ENCODE results near the gene CDK18.

CDK18 gene

DNA sequence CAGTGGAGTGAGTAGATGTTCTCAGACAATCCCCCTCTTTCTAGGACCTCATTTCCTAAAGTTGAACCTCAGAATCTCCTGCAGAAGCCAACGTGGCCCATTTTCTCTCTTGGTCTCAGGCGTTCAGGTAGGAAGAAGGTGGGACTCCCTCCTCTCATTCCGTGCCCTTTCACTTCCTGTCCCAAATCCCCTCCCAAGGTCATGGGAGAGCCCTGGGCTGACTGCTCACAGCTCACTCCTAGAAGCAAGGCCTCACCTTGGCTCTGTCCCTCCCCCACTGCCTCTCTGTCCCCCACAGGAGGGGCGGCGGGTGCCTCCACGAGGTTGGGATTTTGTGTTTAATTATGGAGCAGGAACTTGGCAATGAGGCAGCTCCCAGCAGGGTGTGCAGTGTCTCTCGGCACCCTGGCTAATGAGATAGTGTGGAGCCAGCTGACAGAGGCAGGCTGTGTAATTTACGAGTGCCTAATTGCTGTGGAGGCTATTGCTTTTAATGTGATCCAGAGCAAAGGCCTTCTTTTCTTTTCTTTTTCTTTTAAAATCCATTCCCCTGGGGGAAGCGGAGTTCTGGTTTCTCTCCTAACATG lies 9.1 kb upstream of the CDK18 start (continued):
- TF ChIP-seq, protein P1, sequence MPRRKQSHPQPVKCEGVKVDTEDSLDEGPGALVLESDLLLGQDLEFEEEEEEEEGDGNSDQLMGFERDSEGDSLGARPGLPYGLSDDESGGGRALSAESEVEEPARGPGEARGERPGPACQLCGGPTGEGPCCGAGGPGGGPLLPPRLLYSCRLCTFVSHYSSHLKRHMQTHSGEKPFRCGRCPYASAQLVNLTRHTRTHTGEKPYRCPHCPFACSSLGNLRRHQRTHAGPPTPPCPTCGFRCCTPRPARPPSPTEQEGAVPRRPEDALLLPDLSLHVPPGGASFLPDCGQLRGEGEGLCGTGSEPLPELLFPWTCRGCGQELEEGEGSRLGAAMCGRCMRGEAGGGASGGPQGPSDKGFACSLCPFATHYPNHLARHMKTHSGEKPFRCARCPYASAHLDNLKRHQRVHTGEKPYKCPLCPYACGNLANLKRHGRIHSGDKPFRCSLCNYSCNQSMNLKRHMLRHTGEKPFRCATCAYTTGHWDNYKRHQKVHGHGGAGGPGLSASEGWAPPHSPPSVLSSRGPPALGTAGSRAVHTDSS (tag by site-specific recombination; IDR thresholded peaks at IDR 0.05), result no peak
- TF ChIP-seq, protein P2, sequence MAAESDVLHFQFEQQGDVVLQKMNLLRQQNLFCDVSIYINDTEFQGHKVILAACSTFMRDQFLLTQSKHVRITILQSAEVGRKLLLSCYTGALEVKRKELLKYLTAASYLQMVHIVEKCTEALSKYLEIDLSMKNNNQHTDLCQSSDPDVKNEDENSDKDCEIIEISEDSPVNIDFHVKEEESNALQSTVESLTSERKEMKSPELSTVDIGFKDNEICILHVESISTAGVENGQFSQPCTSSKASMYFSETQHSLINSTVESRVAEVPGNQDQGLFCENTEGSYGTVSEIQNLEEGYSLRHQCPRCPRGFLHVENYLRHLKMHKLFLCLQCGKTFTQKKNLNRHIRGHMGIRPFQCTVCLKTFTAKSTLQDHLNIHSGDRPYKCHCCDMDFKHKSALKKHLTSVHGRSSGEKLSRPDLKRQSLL (tag by site-specific recombination; IDR thresholded peaks at IDR 0.05), result peak; percentile 88
- TF ChIP-seq BCL11B (tag by site-specific recombination; IDR thresholded peaks at IDR 0.05; ENCODE audit: low read depth), result peak; percentile 62; the same call in 1 of the 2 replicates
- TF ChIP-seq, protein P3, sequence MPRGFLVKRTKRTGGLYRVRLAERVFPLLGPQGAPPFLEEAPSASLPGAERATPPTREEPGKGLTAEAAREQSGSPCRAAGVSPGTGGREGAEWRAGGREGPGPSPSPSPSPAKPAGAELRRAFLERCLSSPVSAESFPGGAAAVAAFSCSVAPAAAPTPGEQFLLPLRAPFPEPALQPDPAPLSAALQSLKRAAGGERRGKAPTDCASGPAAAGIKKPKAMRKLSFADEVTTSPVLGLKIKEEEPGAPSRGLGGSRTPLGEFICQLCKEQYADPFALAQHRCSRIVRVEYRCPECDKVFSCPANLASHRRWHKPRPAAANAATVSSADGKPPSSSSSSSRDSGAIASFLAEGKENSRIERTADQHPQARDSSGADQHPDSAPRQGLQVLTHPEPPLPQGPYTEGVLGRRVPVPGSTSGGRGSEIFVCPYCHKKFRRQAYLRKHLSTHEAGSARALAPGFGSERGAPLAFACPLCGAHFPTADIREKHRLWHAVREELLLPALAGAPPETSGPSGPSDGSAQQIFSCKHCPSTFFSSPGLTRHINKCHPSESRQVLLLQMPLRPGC (tag by site-specific recombination; IDR thresholded peaks at IDR 0.05), result no peak; the same call in none of the 2 replicates
- TF ChIP-seq MYNN (tag by site-specific recombination; IDR thresholded peaks at IDR 0.05; ENCODE audit: borderline replicate concordance), result no peak
- TF ChIP-seq ZNF544 (tag by site-specific recombination; IDR thresholded peaks at IDR 0.05), result no peak
- TF ChIP-seq AEBP2 (tag by site-specific recombination; IDR thresholded peaks at IDR 0.05; ENCODE audit: borderline replicate concordance), result no peak
- TF ChIP-seq GLIS1 (tag by site-specific recombination; IDR thresholded peaks at IDR 0.05), result peak; percentile 93
- TF ChIP-seq ZSCAN23 (tag by site-specific recombination; IDR thresholded peaks at IDR 0.05), result no peak
- TF ChIP-seq ZNF248 (tag by site-specific recombination; IDR thresholded peaks at IDR 0.05), result no peak
- TF ChIP-seq CTCF (tag by site-specific recombination; IDR thresholded peaks at IDR 0.05), result peak; percentile 20; the same call in 1 of the 2 replicates
- TF ChIP-seq, protein P4, sequence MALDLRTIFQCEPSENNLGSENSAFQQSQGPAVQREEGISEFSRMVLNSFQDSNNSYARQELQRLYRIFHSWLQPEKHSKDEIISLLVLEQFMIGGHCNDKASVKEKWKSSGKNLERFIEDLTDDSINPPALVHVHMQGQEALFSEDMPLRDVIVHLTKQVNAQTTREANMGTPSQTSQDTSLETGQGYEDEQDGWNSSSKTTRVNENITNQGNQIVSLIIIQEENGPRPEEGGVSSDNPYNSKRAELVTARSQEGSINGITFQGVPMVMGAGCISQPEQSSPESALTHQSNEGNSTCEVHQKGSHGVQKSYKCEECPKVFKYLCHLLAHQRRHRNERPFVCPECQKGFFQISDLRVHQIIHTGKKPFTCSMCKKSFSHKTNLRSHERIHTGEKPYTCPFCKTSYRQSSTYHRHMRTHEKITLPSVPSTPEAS (tag by site-specific recombination; IDR thresholded peaks at IDR 0.05), result peak; percentile 79
- TF ChIP-seq KLF8 (tag by site-specific recombination; IDR thresholded peaks at IDR 0.05), result no peak
- TF ChIP-seq ZNF202 (tag by site-specific recombination; IDR thresholded peaks at IDR 0.05; ENCODE audit: borderline replicate concordance), result no peak
- TF ChIP-seq ZNF768 (tag by site-specific recombination; IDR thresholded peaks at IDR 0.05), result no peak
- peak; percentile 79 for TF ChIP-seq ZNF24 (tag by site-specific recombination; IDR thresholded peaks at IDR 0.05)
- TF ChIP-seq ZNF324 (tag by site-specific recombination; IDR thresholded peaks at IDR 0.05), result no peak
- TF ChIP-seq ZFP37 (tag by site-specific recombination; IDR thresholded peaks at IDR 0.05), result no peak
- TF ChIP-seq ZBTB48 (tag by site-specific recombination; IDR thresholded peaks at IDR 0.05), result 0 out of 2 replicates have a peak, but pooled peaks have one; percentile 36
- no peak for TF ChIP-seq ZNF626 (tag by site-specific recombination; IDR thresholded peaks at IDR 0.05)
- TF ChIP-seq MZF1 (tag by site-specific recombination; IDR thresholded peaks at IDR 0.05; ENCODE audit: borderline replicate concordance), result no peak; the same call in 1 of the 2 replicates
- TF ChIP-seq, protein P5, sequence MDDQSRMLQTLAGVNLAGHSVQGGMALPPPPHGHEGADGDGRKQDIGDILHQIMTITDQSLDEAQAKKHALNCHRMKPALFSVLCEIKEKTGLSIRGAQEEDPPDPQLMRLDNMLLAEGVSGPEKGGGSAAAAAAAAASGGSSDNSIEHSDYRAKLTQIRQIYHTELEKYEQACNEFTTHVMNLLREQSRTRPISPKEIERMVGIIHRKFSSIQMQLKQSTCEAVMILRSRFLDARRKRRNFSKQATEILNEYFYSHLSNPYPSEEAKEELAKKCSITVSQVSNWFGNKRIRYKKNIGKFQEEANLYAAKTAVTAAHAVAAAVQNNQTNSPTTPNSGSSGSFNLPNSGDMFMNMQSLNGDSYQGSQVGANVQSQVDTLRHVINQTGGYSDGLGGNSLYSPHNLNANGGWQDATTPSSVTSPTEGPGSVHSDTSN (CRISPR knock-in tag; IDR thresholded peaks at IDR 0.05), result no peak
- TF ChIP-seq ZNF549 (tag by site-specific recombination; IDR thresholded peaks at IDR 0.05), result no peak
- no peak for TF ChIP-seq ZNF266 (tag by site-specific recombination; IDR thresholded peaks at IDR 0.05; ENCODE audit: low read depth)
- TF ChIP-seq ZXDB (tag by site-specific recombination; IDR thresholded peaks at IDR 0.05), result peak; percentile 58
- TF ChIP-seq ZNF473 (tag by site-specific recombination; IDR thresholded peaks at IDR 0.05), result no peak
- no peak for TF ChIP-seq ZNF571 (tag by site-specific recombination; IDR thresholded peaks at IDR 0.05)
- peak; percentile 100 for TF ChIP-seq SP7 (tag by site-specific recombination; IDR thresholded peaks at IDR 0.05)
- TF ChIP-seq, protein P6, sequence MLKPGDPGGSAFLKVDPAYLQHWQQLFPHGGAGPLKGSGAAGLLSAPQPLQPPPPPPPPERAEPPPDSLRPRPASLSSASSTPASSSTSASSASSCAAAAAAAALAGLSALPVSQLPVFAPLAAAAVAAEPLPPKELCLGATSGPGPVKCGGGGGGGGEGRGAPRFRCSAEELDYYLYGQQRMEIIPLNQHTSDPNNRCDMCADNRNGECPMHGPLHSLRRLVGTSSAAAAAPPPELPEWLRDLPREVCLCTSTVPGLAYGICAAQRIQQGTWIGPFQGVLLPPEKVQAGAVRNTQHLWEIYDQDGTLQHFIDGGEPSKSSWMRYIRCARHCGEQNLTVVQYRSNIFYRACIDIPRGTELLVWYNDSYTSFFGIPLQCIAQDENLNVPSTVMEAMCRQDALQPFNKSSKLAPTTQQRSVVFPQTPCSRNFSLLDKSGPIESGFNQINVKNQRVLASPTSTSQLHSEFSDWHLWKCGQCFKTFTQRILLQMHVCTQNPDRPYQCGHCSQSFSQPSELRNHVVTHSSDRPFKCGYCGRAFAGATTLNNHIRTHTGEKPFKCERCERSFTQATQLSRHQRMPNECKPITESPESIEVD (tag by site-specific recombination; IDR thresholded peaks at IDR 0.05), result peak; percentile 91

Data from HEK293 (cell line).